Activated naive CD4-positive, alpha-beta T cell treated with anti-CD3 and anti-CD28 coated beads, Interleukin-2, amount 10 ng/mL, durations not matched to agents 7 days and 5 days (primary cell): ENCODE results near the gene SHOC2.
"Not testable (repeated sequence)": the region's sequence is repeated elsewhere in the genome, so short reads cannot be mapped to it uniquely, and the experiment has no call there.

Source experiments
- CTCF ChIA-PET: fragments of 350-600 bp; sonication (Branson Sonifier 250); formaldehyde crosslinking; loops from one replicate; lab custom pipeline; 2021; ENCODE audit warnings: antibody characterized with exemption; lab: Charles Lee
- DNase-seq: peaks from one replicate; pipeline ENCODE4 v3.0.0-alpha.2; 2020
- H3K27ac Mint-ChIP-seq: one replicate; pipeline ENCODE4 v1.8.0; 2021; ENCODE audit warnings: mild to moderate bottlenecking, moderate library complexity, mixed read lengths
- H3K27me3 Mint-ChIP-seq: one replicate; pipeline ENCODE4 v1.8.0; 2021; ENCODE audit warnings: mild to moderate bottlenecking, mixed read lengths
- H3K36me3 Mint-ChIP-seq: one replicate; pipeline ENCODE4 v1.8.0; 2021; ENCODE audit warnings: mixed read lengths
- H3K4me1 Mint-ChIP-seq: one replicate; pipeline ENCODE4 v1.8.0; 2021; ENCODE audit warnings: mixed read lengths
- H3K4me3 Mint-ChIP-seq: one replicate; pipeline ENCODE4 v1.8.0; 2021; ENCODE audit warnings: mild to moderate bottlenecking, moderate library complexity, mixed read lengths
- H3K9me3 Mint-ChIP-seq: one replicate; pipeline ENCODE4 v1.8.0; 2021; ENCODE audit warnings: mixed read lengths

SHOC2 gene

DNA sequence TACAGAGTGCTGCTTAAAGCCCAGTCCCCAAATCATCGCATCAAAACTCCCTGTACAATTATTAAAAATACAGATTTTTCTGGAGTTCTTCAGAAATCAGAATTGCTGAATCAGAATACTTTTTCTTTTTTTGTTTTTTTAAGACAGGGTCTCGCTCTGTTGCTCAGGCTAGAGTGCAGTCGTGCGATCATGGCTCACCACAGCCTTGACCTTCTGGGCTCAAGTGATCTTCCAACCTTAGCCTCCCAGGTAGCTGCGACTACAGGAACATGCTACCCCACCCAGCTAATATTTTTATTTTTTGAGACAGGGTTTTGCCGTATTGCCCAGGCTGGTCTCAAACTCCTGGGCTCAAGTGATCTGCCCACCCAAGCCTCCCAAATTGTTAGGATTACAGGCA, 4.4 kb upstream of the SHOC2 start:
- Mint-ChIP-seq H3K4me1 (peaks cover 17% of the 10 kb centered on the region), H3K36me3 (peaks cover 11% of the 10 kb centered on the region), H3K4me3 (no peak overlapping the region), H3K27me3 (no peaks in the 10 kb centered on the region), H3K9me3 (no peaks in the 10 kb centered on the region), H3K27ac (no peak overlapping the region)
- CTCF ChIA-PET, result no interaction called here
- DNase-seq, result no peak

DNA sequence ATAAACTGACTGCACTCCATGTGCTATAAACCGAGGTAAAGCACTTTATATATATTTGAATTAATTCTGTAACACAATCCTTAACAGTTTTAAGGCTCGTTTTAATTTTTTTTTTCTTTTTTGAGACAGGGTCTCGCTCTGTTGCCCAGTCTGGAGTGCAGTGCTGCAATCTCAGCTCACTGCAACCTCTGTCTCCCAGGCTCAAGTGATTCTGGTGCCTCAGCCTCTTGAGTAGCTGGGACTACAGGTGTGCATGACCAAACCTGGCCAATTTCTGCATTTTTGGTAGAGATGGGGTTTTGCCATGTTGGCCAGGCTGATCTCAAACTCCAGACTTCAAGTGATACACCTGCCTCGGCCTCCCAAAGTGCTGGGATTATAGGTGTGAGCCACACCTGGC, 3.8 kb upstream of the SHOC2 start:
- H3K27ac Mint-ChIP-seq, H3K4me3 Mint-ChIP-seq, H3K9me3 Mint-ChIP-seq, H3K27me3 Mint-ChIP-seq, DNase-seq: not testable (repeated sequence)
- Mint-ChIP-seq H3K36me3 (peaks cover 10% of the 10 kb centered on the region), H3K4me1 (peaks cover 18% of the 10 kb centered on the region)
- CTCF ChIA-PET, result interaction anchor here (0.7 kb wide), 1 partner anchor 348 kb away, joined by 3 read pairs; no protein-coding TSS in a partner anchor

DNA sequence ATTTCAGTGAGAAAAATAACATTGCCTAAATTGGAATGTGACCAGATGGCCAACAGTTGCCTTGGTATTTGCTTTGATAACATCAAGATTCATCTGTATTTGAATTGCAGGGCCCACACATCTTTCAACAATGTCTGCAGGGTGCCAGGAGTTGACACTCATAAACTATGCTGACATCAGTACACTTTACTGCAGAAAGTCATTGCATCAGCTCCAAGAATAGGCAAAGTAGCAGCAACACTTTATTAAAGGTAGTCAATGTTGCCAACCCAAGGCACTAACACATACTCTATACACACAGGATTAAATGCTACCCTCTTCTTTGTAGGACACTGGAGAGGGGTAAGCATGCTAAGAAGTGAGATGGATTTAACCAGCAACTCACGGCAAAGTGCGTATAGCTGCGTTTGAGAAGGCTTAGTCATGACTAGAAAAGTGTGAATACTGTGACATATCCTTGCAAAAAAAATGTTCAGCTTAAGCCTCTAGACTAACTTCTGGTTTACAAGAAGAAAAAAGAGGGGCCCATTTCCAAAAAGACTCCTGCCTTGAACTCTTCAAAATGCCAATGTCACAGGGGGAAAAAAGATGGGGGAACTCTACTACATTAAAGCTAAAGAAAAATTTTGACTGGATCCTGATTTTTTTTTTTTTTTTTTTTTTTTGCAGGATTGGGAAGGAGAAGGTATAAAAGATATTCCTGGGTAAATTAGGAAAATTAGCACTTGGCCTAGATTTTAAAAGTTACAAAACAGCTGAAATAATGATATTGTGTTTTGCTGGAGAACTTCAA, 2.7 kb upstream of the SHOC2 start:
- no peak for DNase-seq
- no peak overlapping the region for H3K27ac Mint-ChIP-seq
- H3K36me3 Mint-ChIP-seq, result peaks cover 7% of the 10 kb centered on the region
- H3K4me1 Mint-ChIP-seq, result peaks cover 27% of the 10 kb centered on the region
- no peak overlapping the region for H3K4me3 Mint-ChIP-seq
- CTCF ChIA-PET, result interaction anchor here (0.6 to 2.8 kb wide), 4 partner anchors 10 to 170 kb away, joined by 3 to 10 read pairs (median 6); no protein-coding TSS in a partner anchor
- no peaks in the 10 kb centered on the region for H3K27me3 Mint-ChIP-seq
- no peaks in the 10 kb centered on the region for H3K9me3 Mint-ChIP-seq

DNA sequence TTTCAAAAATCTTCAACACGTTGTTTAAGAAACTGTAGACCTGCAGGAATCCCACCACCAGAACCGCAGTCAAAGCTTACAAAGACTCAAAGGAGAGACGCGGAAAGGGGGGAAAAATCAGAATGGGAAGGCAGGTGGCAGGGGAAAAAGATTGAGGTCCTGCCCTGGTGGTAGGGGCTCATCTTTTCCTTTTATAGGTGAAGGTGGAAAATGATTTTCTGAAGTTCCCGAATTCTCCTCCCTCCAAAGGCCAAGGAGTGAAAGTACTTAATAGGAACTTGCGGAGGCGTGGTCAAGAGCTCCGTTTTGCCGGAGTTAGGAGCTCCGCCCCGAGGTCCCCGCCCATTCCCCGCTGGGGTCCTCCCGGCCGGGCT, 1.1 kb upstream of the SHOC2 start:
- peak overlapping the region; percentile 98 for H3K27ac Mint-ChIP-seq
- H3K4me1 Mint-ChIP-seq, result peaks cover 34% of the 10 kb centered on the region
- peaks cover 6% of the 10 kb centered on the region for H3K36me3 Mint-ChIP-seq
- CTCF ChIA-PET, result interaction anchor here (0.9 to 2.8 kb wide), 6 partner anchors 15 to 172 kb away, joined by 3 to 10 read pairs (median 6); no protein-coding TSS in a partner anchor
- no peaks in the 10 kb centered on the region for H3K27me3 Mint-ChIP-seq
- no peaks in the 10 kb centered on the region for H3K9me3 Mint-ChIP-seq
- peak overlapping the region; percentile 91 for H3K4me3 Mint-ChIP-seq
- peak; percentile 93 for DNase-seq

DNA sequence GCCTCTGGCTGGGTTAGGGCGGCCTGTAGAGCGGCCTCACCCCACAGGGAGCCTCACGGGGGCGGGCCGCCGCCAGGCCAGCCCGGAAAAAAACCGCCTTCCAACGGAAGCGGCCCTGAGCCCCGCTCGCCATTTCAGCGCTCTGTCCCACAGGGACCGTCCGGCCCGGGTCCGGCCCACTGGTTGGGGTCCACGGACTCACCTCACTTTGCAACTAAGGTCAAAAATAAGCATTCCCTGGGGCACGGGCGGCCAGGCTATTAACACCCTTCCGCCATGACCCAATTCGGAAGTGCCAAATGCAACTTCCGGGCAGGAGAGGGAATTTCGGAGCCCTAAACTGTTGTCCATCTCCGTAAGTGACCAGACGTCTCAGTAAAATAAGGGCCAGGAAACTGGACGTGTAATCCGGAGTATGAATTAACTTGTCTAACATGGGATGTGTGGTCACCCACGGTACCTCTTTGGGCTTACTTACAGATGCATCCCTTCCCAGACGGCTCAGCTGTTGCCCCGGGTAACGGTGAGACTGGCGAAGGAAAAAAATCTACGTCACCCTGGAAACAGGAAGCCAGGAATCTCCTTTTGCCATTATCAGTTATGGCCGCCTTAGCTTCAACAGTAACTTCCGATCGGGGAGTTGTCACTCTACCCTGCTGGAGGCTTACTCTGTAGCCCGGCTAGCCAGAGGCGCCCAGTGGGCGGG, 608 bp upstream of the SHOC2 start, which contains the start of gene BBIP1:
Gene BBIP1, minus strand, starts transcription at position 538 of the 706 bp plus-strand sequence. CDS start 1,023 bp downstream, outside the sequence.
- H3K4me3 Mint-ChIP-seq, result peak within 1 kb of the TSS; percentile 91
- no peak for DNase-seq
- peaks cover 38% of the 10 kb centered on the region for H3K4me1 Mint-ChIP-seq

DNA sequence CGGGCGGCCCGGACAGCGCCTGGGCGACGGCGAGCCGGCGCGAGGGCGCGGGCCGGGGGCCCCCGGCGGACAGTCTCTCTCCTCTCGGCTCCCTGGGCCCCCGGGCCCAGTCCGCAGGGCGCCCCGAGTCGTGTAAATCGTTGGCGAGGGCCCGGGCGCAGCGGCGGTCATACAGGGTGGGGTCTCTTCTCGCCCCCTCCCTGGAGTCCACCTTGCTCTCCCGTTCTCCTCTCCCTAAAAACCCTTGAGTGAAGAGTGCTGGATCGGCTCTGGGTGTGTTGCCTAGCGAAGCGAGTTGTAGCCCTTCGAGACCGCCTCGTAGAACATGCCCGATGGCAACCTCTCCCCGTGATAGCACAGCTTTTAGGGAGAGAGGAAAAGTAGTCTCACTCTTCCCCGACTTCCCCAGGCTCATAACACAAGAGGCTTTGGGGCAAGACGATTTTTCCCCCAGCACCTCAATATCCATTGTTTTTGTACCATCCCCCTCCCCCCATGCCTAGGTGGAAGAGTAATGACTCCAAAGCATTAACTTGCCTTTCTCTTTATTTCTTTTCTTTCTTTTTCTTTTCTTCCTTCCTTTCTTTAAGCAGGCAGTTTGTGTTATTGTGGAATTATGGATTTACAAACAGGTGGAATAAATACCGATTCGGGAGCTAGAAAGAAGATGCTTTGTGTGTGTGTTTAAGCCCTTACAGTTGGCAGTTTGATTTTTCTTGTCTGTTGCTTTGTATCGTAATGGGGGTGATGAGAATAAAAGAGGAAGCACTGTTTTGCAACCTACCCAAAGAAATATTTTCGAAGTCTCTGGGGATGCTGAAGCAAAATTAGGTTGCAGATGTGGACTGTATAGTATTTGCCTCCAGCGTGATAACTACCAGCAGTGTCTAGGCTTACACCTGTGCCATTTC, 822 bp downstream of the SHOC2 start:
- peaks cover 42% of the 10 kb centered on the region for H3K4me1 Mint-ChIP-seq
- peak; percentile 31 for DNase-seq

More for the DNA sequence above, 608 bp upstream of the SHOC2 start, which contains the start of gene BBIP1:
- no peaks in the 10 kb centered on the region for H3K9me3 Mint-ChIP-seq
- CTCF ChIA-PET, result interaction anchor here (0.9 to 2.8 kb wide), 6 partner anchors 16 to 172 kb away, joined by 3 to 10 read pairs (median 6); no protein-coding TSS in a partner anchor
- H3K36me3 Mint-ChIP-seq, result peaks cover 6% of the 10 kb centered on the region
- peak within 1 kb of the TSS; percentile 98 for H3K27ac Mint-ChIP-seq
- H3K27me3 Mint-ChIP-seq, result no peaks in the 10 kb centered on the region

DNA sequence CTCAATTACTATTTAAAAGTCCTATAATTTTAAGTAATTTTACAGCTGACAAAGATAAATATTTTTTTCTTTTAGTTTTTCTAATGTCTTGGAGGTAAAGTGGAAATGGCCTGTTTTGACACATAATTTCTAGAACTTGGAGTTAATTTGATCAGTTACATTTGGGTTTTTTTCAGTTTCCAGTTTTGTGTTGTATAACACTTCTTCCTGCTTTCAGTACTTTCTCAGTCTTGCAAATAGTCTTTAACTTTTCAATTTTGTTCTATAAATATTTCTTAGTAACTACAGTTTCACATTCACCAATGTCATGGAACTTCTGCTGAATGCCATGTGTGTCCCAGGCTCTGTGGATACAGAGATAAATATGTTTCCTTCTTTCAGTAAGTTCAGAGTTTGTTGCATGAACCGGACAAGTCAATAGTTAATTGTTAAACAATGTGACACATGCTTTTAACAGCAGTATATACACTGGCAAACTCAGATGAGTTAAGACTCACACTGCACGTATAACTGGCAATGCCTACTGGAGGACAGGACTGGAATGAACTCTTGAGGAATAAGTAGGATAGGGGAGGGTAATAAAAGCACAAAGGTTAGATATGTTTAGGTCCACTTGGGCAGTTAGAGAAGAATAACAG, 4.6 kb downstream of the SHOC2 start:
- H3K36me3 Mint-ChIP-seq, result peaks cover 3% of the 10 kb centered on the region
- no peak overlapping the region for H3K4me3 Mint-ChIP-seq
- H3K27ac Mint-ChIP-seq, result no peak overlapping the region
- no peak for DNase-seq
- CTCF ChIA-PET, result no interaction called here
- H3K4me1 Mint-ChIP-seq, result peaks cover 33% of the 10 kb centered on the region
- no peaks in the 10 kb centered on the region for H3K9me3 Mint-ChIP-seq
- H3K27me3 Mint-ChIP-seq, result no peaks in the 10 kb centered on the region

More for the DNA sequence above, 822 bp downstream of the SHOC2 start:
- Mint-ChIP-seq H3K4me3 (peak overlapping the region; percentile 91), H3K9me3 (no peaks in the 10 kb centered on the region), H3K27ac (peak overlapping the region; percentile 89), H3K27me3 (no peaks in the 10 kb centered on the region), H3K36me3 (peaks cover 7% of the 10 kb centered on the region)
- CTCF ChIA-PET, result no interaction called here

DNA sequence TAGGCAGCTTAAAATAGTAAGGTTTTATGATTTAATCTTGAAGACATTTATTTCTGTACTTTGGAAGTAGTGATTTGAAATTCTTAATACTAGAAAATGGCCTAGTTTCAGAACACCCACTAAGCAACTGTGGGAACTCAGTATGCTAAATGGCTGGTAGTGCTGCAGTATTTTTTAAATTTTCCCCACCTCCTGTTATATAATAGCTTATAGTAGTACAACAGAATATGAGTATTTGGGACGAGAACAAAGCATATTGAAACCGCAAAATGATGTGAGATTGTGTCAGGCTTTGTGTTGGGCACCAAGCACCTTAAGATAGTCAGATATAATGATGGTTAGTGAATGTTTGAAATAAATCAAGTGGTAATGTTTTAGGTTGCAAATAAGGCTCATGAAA, 8.1 kb downstream of the SHOC2 start:
- CTCF ChIA-PET, result interaction anchor here (1.5 kb wide), 1 partner anchor 11 kb away, joined by 4 read pairs; no protein-coding TSS in a partner anchor
- H3K4me3 Mint-ChIP-seq, result no peak overlapping the region
- H3K4me1 Mint-ChIP-seq, result peaks cover 22% of the 10 kb centered on the region
- H3K27ac Mint-ChIP-seq, result no peak overlapping the region
- no peak for DNase-seq
- no peaks in the 10 kb centered on the region for H3K27me3 Mint-ChIP-seq
- H3K36me3 Mint-ChIP-seq, result peaks cover 4% of the 10 kb centered on the region
- no peaks in the 10 kb centered on the region for H3K9me3 Mint-ChIP-seq

DNA sequence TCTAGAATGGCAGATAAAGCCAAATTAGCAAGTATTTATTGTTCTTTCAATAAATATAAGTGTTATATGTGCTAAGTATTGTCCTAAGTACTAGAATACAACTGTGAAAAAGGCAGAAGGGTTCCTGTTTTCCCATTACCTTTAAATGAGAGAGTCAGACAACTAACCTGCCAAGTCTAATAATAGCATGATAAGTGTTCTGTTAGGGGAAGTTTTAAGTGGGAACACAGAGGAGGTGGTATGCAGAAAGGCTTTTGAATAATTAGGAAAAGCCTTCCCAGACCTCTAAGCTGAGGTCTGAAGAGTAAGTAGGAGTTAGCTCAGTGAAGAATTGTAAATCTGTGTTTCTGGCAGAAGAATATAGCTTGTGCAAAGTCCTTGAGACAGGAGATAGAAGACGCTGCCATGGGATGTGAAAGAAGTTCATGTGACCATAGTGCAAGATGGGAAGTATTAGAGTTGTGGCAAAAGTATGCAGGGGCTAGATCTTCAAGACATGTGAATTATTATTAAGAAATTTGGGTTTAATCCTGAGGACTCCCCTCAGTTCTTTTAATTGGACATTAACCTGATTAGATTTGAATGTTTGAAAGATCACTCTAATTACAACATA, 12.5 kb downstream of the SHOC2 start:
- Mint-ChIP-seq H3K4me1 (peaks cover 5% of the 10 kb centered on the region), H3K4me3 (no peak overlapping the region), H3K9me3 (no peaks in the 10 kb centered on the region), H3K27me3 (no peaks in the 10 kb centered on the region), H3K36me3 (peaks cover 1% of the 10 kb centered on the region), H3K27ac (no peak overlapping the region)
- CTCF ChIA-PET, result no interaction called here
- DNase-seq, result no peak

DNA sequence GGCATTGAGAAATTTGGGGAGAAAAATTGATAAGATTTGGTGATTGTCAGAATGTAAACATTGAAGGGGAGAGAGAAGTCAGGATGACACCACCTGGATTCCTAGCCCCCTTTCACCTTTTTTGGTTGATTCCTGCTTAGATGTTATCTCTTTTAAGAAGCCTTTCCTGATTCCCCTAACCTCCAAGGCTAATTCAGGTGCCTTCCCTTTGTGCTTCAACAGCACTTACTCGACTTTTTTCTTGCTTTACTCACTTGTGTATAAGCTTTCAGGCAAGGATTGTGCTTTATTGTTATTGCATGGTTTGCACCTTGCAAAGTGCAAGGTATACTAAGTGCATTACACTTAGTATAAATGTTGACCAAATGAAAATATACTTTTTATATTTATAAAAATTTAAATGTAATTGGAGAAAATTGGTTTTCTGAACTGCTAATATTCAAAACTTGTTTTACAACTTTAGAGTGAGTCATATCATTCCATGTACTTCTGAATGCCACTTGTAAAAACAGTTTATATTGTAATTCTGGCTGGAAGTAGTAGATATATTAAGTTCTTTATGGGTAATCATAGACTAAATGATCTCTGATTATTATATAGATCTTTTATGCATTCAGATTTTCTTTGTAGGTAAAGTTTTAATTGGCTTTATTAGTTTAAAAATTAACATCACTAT, 13.2 kb downstream of the SHOC2 start:
- Mint-ChIP-seq H3K36me3 (peaks cover 2% of the 10 kb centered on the region), H3K27me3 (no peaks in the 10 kb centered on the region), H3K4me3 (no peak overlapping the region), H3K9me3 (no peaks in the 10 kb centered on the region), H3K4me1 (peaks cover 3% of the 10 kb centered on the region), H3K27ac (no peak overlapping the region)
- CTCF ChIA-PET, result interaction anchor here (0.7 kb wide), 1 partner anchor 321 kb away, joined by 3 read pairs; no protein-coding TSS in a partner anchor
- no peak for DNase-seq

DNA sequence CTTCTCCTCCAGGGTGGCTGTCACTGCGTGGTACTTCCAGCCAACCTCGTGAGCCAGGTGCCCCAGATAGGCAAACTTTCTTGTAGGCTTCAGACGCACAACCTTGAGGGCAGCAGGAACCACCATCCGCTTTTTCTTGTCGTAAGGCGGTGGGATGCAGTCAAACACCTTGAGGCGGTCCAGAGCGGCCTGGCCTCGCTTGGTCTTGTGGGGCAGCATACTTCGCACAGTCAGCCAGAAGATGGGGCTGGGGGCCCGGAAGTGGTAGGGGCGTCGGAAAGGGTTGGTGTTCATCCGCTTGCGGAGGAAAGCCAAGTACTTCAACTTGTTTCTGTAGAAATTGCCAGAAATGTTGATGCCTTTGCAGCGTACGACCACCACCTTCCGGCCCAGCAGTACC, 17.4 kb downstream of the SHOC2 start:
- CTCF ChIA-PET, result no interaction called here
- no peaks in the 10 kb centered on the region for H3K9me3 Mint-ChIP-seq
- H3K4me3 Mint-ChIP-seq, result no peak overlapping the region
- no peak overlapping the region for H3K27ac Mint-ChIP-seq
- peaks cover 8% of the 10 kb centered on the region for H3K36me3 Mint-ChIP-seq
- DNase-seq, result no peak
- no peaks in the 10 kb centered on the region for H3K4me1 Mint-ChIP-seq
- no peaks in the 10 kb centered on the region for H3K27me3 Mint-ChIP-seq

DNA sequence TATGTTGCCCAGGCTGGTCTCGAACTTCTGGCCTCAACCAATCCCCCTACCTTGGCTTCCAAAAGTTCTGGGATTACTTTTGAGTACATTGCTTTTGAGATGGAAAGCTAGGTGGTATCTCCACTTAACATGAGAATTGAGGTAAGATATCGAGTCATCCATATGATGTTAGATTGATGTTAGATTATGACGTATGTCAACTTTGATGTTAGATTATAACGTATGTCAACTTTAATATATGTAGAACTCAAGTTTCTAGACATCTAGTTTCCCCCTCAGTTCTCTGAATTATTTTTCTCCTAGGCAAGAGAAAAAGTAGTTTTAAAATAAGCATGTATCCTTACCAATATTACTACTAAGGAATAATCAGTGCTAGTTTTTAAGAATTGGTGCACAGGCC, 20.0 kb downstream of the SHOC2 start:
- Mint-ChIP-seq H3K27me3 (no peaks in the 10 kb centered on the region), H3K27ac (no peak overlapping the region), H3K9me3 (peaks cover 6% of the 10 kb centered on the region), H3K4me1 (no peaks in the 10 kb centered on the region), H3K36me3 (peaks cover 26% of the 10 kb centered on the region), H3K4me3 (no peak overlapping the region)
- CTCF ChIA-PET, result no interaction called here
- DNase-seq, result no peak
